ENCODE results near the gene PTH1R. TPM values are rescaled to one million over a fixed set of nuclear protein-coding genes. Genes with fewer than 3 reads are reported as not detected.

PTH1R gene
- total and polyA plus RNA-seq, 2 donors (not counting 1 experiment from before 2014, with no cell fraction given) = 0.67 to 4.3 TPM

GRCh38 chr3:46849045-46849631 is 28.4 kb upstream of the PTH1R start:
- no peak for TF ChIP-seq EZH2 (IDR thresholded peaks at IDR 0.05; ENCODE audit: low read length, missing control alignments)
- no peak for TF ChIP-seq CTCF (conservative IDR thresholded peaks at IDR 0.05 in 1 of 2, IDR thresholded peaks at IDR 0.05 in 1 of 2; ENCODE audit: low read depth in 1 of 2, low read length in 2 of 2)
- no peak for DNase-seq (ENCODE audit: low read depth in 2 of 2)
- H3K27me3 ChIP-seq (ENCODE audit: control insufficient read depth, insufficient read depth, low read length) = peaks cover 2% of the 10 kb centered on the region
- no peaks in the 10 kb centered on the region for H4K20me1 ChIP-seq (ENCODE audit: control insufficient read depth, extremely low read depth, insufficient read depth, low read length)
- peaks cover 10% of the 10 kb centered on the region for H3K4me1 ChIP-seq (ENCODE audit: control insufficient read depth, extremely low read depth, insufficient read depth, low read length)
- no peaks in the 10 kb centered on the region for H3K9me3 ChIP-seq (ENCODE audit: control insufficient read depth, insufficient read depth, low read depth, low read length)
- H2AFZ ChIP-seq (ENCODE audit: low read length) = no peak overlapping the region
- no peaks in the 10 kb centered on the region for H3K36me3 ChIP-seq (ENCODE audit: control insufficient read depth, insufficient read depth, low read length)
- H3K4me2 ChIP-seq (ENCODE audit: extremely low read depth, insufficient read depth, low read length) = no peak overlapping the region
- H3K9ac ChIP-seq (ENCODE audit: insufficient read depth, low read length) = no peak overlapping the region
- H3K4me3 ChIP-seq (replicated peaks in 1 of 4; ENCODE audit: control extremely low read depth in 1 of 4, insufficient read depth in 1 of 4, low read depth in 3 of 4, low read length in 4 of 4) = no peak overlapping the region
- no peak overlapping the region for H3K27ac ChIP-seq (ENCODE audit: insufficient read depth, low read length)
- no peaks in the 10 kb centered on the region for H3K79me2 ChIP-seq (ENCODE audit: control insufficient read depth, insufficient read depth, low read length)

- no peak for TF ChIP-seq CTCF (conservative IDR thresholded peaks at IDR 0.05 in 1 of 2, IDR thresholded peaks at IDR 0.05 in 1 of 2; ENCODE audit: low read depth in 1 of 2, low read length in 2 of 2)
- Histone ChIP-seq H4K20me1 (ENCODE audit: control insufficient read depth, extremely low read depth, insufficient read depth, low read length) (no peaks in the 10 kb centered on the region), H3K4me2 (ENCODE audit: extremely low read depth, insufficient read depth, low read length) (no peak overlapping the region), H3K27me3 (ENCODE audit: control insufficient read depth, insufficient read depth, low read length) (peaks cover 2% of the 10 kb centered on the region), H2AFZ (ENCODE audit: low read length) (no peak overlapping the region), H3K9me3 (ENCODE audit: control insufficient read depth, insufficient read depth, low read depth, low read length) (no peaks in the 10 kb centered on the region), H3K4me3 (replicated peaks in 1 of 4; ENCODE audit: control extremely low read depth in 1 of 4, insufficient read depth in 1 of 4, low read depth in 3 of 4, low read length in 4 of 4) (no peak overlapping the region), H3K36me3 (ENCODE audit: control insufficient read depth, insufficient read depth, low read length) (no peaks in the 10 kb centered on the region), H3K9ac (ENCODE audit: insufficient read depth, low read length) (no peak overlapping the region), H3K27ac (ENCODE audit: insufficient read depth, low read length) (no peak overlapping the region), H3K4me1 (ENCODE audit: control insufficient read depth, extremely low read depth, insufficient read depth, low read length) (peaks cover 10% of the 10 kb centered on the region), H3K79me2 (ENCODE audit: control insufficient read depth, insufficient read depth, low read length) (no peaks in the 10 kb centered on the region)
- no peak for DNase-seq (ENCODE audit: low read depth in 2 of 2)
These were observed 27.6 kb upstream of the PTH1R start for GRCh38 chr3:46849686-46850467.

- H2AFZ ChIP-seq (ENCODE audit: low read length) = no peak overlapping the region
- TF ChIP-seq CTCF (conservative IDR thresholded peaks at IDR 0.05 in 1 of 2, IDR thresholded peaks at IDR 0.05 in 1 of 2; ENCODE audit: low read depth in 1 of 2, low read length in 2 of 2) = no peak
- TF ChIP-seq EZH2 (IDR thresholded peaks at IDR 0.05; ENCODE audit: low read length, missing control alignments) = no peak
- no peak for DNase-seq (ENCODE audit: low read depth in 2 of 2)
- no peaks in the 10 kb centered on the region for H3K36me3 ChIP-seq (ENCODE audit: control insufficient read depth, insufficient read depth, low read length)
- H3K27me3 ChIP-seq (ENCODE audit: control insufficient read depth, insufficient read depth, low read length) = peaks cover 4% of the 10 kb centered on the region
- peaks cover 10% of the 10 kb centered on the region for H3K4me1 ChIP-seq (ENCODE audit: control insufficient read depth, extremely low read depth, insufficient read depth, low read length)
- no peak overlapping the region for H3K9ac ChIP-seq (ENCODE audit: insufficient read depth, low read length)
- H3K79me2 ChIP-seq (ENCODE audit: control insufficient read depth, insufficient read depth, low read length) = no peaks in the 10 kb centered on the region
- H3K4me3 ChIP-seq (replicated peaks in 1 of 4; ENCODE audit: control extremely low read depth in 1 of 4, insufficient read depth in 1 of 4, low read depth in 3 of 4, low read length in 4 of 4) = no peak overlapping the region
- no peaks in the 10 kb centered on the region for H3K9me3 ChIP-seq (ENCODE audit: control insufficient read depth, insufficient read depth, low read depth, low read length)
- H4K20me1 ChIP-seq (ENCODE audit: control insufficient read depth, extremely low read depth, insufficient read depth, low read length) = no peaks in the 10 kb centered on the region
- H3K27ac ChIP-seq (ENCODE audit: insufficient read depth, low read length) = no peak overlapping the region
- H3K4me2 ChIP-seq (ENCODE audit: extremely low read depth, insufficient read depth, low read length) = no peak overlapping the region
These were observed 27.1 kb upstream of the PTH1R start for GRCh38 chr3:46850468-46850779.
